Right hindlimb (tissue), 1 donor: ENCODE data around the gene MLNR.
A peak's percentile ranks its signal among the peaks of the same experiment; 100 is the strongest.

Experiments
- DNase-seq: peaks from one replicate; pipeline ENCODE4 v3.0.0-alpha.2; 2018

MLNR gene, protein sequence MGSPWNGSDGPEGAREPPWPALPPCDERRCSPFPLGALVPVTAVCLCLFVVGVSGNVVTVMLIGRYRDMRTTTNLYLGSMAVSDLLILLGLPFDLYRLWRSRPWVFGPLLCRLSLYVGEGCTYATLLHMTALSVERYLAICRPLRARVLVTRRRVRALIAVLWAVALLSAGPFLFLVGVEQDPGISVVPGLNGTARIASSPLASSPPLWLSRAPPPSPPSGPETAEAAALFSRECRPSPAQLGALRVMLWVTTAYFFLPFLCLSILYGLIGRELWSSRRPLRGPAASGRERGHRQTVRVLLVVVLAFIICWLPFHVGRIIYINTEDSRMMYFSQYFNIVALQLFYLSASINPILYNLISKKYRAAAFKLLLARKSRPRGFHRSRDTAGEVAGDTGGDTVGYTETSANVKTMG

GRCh38 chr13:49220036-49220855 is at the start of gene MLNR:
TSS of gene MLNR (plus strand) at chr13:49220338. CDS start at chr13:49220338, 0 bp downstream.
- peak; percentile 48 for DNase-seq

GRCh38 chr13:49171359-49171758 is 48.8 kb upstream of the MLNR start:
- DNase-seq = no peak

- no peak for DNase-seq
Observed at GRCh38 chr13:49183672-49184325, 36.3 kb upstream of the MLNR start.

GRCh38 chr13:49184621-49185020 is 35.5 kb upstream of the MLNR start:
- no peak for DNase-seq

DNA sequence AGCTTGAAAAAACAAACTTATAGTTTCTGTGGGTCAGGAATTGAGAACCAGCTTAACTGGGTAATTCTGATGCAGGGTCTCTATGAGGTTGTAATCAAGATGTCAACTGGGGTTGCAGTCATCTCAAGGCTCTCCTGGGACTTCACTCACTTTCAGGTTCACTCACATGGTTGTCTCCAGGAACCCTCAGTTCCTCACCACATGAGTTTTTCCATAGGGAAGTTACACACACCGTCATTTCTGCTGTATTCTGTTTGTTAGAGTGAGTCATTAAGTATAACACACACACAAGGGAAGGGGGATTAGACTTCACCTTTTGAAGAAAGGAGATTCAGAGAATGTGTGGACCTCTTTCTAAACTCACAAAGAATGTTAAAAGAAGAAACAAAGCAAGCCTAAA is 34.9 kb upstream of the MLNR start:
- no peak for DNase-seq

DNA sequence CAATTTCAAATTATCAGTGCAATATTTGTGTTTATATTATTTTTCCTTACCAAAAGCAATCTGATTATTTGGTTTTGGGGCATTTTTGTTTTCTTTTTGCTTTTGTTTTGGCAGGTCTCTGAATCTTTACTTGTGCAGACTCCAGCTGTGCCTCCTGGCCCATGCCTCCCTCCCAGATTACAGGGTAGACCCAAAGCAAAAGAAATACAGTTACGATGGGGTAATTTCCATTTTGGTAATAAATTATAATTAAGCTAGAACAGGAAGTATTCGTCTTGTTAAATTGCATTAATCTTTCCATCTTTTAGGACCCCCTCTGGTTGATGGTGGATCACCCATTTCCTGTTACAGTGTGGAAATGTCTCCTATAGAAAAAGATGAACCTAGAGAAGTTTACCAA is 29.2 kb upstream of the MLNR start:
- no peak for DNase-seq

DNA sequence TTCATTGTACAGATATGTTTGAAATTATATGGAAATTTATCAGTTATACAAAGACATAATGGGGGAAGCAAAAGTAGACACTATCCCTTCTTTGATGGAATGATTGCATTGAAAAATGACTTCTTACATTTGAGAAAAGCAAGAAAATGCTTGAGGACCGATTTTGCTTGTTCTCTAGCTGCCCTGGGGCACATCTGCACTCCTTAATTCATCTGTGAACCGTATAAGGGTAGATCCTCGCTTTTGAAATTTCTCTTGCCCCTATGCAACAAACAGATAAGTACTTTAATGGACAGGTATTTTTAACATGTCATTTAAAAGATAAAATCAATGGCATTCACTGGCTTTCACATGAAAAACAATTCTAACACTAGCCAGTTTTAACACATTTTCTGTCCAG is 13.5 kb upstream of the MLNR start:
- no peak for DNase-seq

DNA sequence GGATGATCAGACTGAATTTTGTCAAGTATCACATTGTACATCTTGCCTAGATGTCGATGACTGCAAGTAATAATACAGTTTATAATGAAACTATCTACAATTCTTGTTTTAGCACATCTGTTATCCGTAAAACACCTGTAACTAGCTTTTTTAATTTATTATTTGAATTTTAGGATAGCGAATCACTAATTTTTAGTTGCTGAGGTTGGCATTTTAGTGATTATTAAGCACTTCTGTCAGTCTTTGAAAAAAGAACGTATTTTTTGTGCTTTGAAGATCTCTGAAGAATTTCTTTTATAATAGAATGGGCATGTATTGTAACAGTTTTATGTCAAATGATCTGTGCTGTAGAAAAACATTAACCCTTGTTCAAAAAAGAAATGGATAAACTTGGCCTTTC is 11.5 kb upstream of the MLNR start:
- DNase-seq = no peak

DNA sequence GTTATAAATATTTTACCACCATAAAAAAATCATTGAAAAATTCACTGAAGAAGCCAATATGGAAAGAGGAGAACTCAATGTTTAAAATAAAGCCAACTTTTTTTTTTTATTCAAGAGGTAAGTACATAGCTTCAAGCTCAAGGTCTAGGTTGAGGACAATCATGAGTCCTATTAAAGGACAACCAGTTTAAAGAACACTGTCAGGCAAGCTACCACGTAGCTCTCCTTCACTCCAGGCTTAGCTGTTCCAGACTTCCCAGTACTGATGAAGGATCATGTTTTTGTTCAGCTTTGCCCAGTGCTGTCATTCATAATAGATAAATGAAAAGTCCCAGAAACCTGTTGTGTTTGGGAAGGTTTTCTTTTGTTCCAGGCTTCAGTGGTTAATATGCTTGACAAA is 10.0 kb upstream of the MLNR start:
- DNase-seq = no peak

DNA sequence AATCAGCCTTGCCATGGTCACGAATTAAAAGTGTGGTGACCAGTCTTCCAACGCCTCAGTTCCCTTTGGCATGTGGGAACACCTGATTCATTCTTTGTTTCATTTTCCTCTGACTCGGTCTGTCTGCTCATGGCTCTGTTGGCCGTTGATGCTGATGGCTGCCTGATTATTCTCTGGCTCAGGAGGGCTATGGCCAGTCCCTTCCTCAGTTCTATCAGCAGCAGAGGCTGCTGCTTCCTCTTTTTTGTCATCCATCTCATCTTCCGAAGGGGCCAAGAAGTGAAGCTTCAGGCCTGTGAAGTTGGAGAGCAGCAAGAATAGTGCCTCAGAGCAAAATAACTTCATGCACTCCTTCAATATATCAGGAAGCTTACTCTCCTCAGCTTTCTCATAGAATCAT is 9.5 kb upstream of the MLNR start:
- DNase-seq = no peak

GRCh38 chr13:49213539-49213938 is 6.6 kb upstream of the MLNR start:
- no peak for DNase-seq

DNA sequence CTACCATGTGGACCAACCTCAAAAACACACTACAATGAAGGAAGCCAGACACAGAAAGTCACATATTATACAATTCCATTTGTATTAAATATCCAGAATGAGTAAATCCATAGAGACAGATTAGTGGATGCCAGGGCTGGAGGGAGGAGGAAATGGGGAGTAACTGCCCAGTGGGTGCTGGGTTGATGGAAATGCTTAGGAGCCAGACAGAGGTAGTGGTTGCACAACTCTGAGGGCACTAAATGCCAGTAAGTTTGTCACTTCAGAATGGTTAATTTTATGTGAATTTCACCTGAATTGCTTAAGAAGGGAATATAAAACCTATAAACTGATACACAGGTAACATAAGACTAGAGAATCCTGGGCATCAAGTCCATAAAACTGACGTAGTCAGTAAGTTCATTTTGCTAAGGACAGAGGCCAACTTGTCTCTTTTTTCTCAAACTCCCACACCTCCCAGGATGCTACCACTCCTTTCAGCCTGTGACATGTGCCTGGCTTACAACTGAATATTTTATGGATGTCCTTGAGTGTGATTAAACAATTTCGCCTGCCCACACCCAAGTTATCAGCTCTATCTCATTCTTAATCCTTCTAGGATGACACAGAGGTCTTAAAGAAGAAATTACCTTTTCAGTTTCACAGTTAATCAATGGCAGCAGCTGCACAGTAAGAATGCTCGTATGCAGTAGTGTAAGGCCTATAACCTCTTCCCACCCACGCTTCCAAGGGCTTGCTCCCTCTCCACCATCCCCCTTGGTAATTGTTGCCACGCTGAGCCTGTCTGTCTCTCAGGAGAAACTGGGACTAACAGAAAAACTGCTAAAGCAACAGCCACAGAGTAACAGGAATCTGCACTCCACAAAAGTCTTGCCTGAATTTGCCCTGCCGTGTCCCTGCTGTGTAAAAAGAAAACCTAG is 5.9 kb upstream of the MLNR start:
- DNase-seq = no peak

- DNase-seq = no peak
Observed at GRCh38 chr13:49214917-49215376, 5.2 kb upstream of the MLNR start.

DNA sequence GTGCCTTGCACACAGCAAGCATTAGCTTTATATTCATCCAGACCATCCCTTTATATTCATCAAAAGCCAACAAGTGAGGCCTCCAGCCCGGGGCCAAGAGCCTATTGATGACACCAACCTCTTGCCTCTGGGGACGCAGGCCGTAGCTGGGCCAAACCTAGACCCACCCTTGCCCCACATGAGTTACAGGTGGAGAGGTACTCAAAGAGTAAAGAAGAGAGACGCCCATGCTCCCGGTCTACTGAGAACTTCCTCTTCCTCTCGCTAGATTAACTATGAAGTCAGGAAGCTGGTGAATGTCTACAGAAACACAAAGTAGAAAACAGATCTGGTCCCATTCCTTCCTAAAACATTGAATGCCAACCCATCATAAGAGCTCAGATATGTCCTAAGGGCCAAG is 3.8 kb upstream of the MLNR start:
- no peak for DNase-seq

- no peak for DNase-seq
Observed at GRCh38 chr13:49217962-49218492, 2.1 kb upstream of the MLNR start.

GRCh38 chr13:49218493-49219051 is 1.6 kb upstream of the MLNR start:
- DNase-seq = no peak

- DNase-seq = no peak
Observed at GRCh38 chr13:49219647-49220035, 497 bp upstream of the MLNR start.

- DNase-seq = no peak
Observed at GRCh38 chr13:49220856-49221589, 885 bp downstream of the MLNR start.

GRCh38 chr13:49221590-49221965 is 1.4 kb downstream of the MLNR start:
- DNase-seq = no peak

- no peak for DNase-seq
Observed at GRCh38 chr13:49225223-49226042, 5.3 kb downstream of the MLNR start.
